Effector CD4-positive, alpha-beta T cell (primary cell): ENCODE measurements around the gene EVI2B.
"Not testable (repeated sequence)": the region's sequence is repeated elsewhere in the genome, so short reads cannot be mapped to it uniquely, and the experiment has no call there.

ENCODE experiments used
- DNase-seq: peaks from one replicate; pipeline ENCODE4 v3.0.0-alpha.2; 2020

Gene EVI2B

DNA sequence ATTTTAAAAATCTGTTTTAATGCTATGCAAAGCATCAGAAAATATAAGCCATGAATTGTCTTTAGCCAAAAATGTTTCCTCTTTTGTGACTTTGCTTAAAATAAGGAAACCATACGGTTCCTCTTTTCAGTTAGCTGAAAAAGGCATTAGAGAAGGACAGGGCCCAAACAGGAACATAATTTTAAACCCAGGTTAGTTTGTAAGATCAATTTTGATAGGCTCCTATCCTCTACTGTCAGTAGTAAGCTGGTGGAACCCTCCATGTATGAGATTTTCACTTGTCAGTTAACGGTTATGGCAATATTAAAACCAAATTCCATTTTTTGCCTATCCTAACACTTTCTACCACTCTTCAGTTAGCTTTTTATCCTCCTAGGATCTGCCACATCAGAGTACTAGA lies 4.3 kb downstream of the EVI2B start:
- no peak for DNase-seq

DNA sequence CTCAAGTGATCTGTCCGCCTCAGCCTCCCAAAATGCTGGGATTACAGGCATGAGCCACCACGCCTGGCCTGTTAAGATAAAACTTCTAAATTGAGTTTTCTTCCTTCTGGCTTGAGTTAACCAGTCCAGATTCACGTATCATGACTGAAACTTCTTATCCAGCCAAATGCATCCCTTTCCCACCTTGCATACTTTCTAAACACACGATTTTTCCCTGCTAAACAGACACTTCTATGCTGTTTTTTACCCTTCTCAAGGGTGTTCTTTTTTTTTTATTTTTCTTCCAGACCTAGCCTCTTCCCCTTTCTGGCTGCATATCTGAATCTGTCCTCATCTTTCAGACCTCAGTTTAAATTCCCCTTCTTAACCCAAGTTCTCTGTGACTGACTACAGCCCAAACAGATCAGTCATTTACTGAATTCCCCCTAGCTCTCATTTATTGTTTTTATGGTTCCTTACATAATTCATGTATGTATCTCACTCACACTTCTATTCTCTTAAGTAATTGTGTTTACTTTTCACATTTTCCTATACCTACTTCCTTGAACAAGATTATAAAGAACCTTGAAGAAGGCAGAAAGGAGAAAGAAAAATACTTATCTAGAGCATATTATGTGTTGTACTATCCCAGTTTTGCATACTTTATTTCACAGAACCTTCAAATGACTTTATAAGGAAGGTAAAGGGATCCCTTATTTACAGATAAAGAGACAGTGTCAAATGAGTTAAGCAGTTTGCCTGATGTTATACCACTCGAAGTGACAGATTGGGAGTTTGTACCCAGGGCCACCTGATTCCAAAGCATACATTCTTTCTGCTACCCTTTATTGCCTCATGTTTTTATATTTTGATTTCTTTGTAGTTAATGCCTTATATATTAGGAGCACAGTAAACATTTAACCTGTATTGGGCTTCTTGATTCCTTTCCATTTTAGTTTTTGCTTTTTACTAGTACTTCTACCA lies 5.2 kb downstream of the EVI2B start:
- no peak for DNase-seq

DNA sequence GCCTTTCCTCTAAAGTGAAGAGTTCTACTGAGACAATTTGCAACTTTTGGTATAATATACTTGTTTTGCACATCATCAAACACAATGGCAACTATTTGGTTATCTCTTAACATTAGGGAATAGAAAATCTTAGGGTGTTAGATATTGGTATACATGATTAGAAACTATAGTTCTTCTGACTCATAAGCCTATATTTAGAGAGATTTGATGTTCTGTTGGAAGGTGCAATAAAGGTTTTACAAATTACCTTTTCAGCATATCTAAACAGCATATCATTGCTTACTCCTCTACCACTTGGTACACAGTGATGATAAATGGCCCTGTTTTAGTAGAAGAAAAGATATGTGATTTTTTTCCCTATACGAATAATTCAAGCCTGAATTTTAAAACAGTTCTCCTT lies 6.2 kb downstream of the EVI2B start:
- no peak for DNase-seq

DNA sequence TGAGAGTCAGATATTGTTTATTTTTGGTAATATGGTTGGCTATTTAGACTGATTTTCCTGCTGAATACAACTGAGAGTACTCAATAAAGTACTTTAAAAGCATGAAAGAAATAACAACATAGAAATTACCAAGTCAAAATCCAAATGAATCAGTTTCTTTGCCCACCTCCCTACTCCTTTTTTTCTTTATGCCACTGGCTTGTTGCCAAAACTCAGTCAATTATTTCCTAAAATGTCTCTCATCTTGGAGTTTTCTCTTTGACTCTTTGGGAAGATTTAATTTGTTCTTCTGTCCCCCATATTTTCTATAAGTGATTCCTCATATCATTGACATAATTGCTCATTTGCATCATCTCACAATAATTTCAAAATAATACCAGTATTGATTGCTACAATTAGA lies 14.2 kb downstream of the EVI2B start:
- no peak for DNase-seq

DNA sequence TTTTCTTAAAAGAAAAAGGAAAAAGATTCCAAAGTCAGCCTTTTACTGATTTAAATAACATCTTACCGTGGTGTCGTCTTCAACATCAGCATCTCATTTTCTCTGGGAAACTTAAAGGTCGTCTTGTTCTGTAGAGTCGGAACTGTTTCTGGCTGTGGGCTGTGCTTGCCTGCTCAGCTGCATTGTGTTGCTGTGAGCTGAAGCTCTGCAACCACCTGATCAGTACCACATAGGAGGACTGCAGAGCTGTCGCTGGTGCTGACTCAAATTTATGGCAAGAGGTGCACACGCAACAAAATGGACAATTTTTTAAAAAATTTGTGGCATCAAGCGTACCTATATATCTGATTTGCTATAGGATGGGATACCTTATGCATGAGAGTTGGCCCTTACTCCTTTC lies 16.8 kb downstream of the EVI2B start, which contains the start of gene OMG:
Gene OMG (minus strand): TSS at position 150 of the 400 bp plus-strand sequence. CDS start 908 bp downstream, outside the sequence.
- DNase-seq: no peak

DNA sequence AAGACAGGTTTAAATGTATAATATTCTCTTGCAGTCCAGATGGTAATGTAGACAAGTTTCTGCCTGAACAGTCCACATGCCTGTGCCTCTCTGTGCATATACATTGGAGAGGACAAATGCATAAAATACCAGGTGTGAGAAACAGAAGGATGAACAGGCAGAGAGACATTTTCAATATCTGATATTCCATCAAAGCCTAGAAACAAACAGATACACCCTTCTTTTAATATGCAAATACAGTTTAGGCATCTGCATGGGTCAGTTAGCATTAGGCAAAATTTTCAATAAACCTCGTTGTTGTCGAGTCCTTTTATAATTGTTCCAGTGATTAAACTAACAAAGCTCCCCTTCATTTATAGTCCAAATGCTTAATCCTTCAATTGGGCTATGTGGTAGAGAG lies 17.7 kb downstream of the EVI2B start:
- DNase-seq: no peak

DNA sequence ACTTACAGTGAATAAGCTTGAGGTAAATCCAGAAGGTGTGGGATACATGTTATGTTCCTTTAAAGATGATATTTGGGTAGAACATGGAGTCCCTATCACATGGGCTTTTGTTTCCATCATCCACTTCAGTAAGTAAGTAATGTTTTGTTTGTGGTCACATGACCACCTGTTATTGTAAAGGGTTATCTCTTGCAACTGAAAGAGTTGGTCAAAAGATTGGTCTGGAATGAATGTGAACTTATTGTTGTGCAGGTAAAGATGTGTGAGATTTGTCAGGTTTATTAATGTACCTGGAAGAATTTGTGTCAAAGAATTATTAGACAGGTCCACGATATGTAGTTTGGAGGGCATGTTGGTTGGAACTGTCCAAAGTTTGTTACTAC lies 18.4 kb downstream of the EVI2B start:
- no peak for DNase-seq

DNA sequence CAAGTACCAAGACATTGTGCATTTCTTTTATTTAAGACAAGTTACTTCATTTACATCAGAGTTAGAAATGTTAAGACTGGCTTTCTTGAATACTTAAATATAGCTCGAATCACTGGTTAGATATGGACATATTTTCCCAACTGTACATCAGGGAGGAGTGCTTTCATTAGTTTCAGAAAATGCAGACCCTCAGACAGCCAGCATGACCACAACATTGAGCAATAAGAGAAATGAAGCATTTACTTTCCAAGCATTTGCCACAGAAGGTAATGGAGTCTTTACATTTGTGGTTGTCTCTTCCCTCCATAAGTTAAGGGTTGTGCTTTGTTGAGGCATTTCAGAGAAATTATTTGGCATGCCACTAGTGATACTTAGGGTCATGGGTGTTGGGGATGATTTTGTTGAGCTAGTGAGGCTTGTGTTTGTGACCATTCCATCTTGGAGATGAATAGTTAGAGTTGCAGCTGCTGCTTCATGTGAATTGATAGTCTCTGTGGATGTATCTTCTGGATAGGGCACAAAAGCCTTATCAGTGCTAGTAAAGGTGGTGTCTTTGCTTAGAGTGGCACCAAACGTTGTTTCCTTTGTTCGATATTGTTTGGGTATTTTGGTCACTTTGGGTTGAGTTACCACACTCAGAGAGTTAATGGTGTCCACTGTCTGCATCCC lies 18.9 kb downstream of the EVI2B start:
- no peak for DNase-seq

DNA sequence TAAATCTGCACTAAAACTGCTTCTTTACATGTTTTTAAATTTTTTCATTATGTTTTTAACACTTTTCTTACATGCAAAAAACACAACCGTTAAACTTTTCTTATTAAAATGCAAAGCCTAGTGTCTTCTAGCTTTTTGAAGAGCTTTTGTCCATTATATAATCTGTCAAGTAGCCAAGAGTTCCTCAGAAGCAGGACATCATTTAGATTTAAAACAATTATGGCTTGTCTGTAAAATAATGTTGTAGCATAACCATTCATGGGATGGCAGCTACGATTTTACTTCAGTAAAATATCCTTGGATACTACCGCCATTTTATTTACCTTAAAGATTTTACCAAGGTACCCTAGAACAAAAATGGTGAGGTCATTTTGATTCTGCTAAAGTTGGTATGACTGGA lies 19.6 kb downstream of the EVI2B start:
- DNase-seq: no peak

DNA sequence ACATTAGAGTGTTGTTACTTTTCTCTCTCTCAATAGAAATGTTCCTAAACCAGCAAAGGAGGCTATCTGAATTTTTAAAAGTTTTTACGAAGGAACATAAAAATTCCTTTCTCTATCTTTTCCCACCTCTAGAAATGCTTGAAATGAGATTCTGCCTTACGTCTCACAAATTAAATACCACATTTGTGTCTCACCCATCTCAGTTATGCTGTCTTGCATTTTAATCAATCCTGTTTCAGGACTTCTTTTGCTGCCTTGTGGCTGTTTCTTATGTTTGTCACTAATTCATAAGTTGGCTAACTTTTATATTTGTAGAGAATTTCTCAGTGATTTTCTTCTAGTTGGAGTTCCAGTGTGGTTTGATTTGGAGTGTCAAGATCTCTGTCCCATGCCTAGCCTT lies 20.3 kb downstream of the EVI2B start:
- DNase-seq: no peak

DNA sequence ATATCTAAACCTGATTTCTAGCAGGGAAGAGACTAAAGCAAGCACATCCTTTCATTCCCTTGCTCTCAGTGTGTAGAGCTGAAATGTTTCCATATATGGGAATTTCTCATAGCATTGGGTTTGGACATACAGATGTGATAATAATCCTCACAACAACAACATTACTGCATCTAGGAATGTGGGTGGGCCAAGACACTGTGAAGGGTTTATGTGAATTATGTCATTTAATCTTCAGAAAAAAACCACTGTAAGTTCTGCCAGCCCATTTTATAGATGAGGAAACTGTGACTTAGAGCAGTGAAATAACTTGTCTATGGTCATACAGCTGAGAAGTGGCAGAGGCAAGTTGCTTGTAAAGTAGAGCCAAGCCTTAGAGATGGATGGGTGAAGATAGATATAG lies 22.0 kb downstream of the EVI2B start:
- no peak for DNase-seq

DNA sequence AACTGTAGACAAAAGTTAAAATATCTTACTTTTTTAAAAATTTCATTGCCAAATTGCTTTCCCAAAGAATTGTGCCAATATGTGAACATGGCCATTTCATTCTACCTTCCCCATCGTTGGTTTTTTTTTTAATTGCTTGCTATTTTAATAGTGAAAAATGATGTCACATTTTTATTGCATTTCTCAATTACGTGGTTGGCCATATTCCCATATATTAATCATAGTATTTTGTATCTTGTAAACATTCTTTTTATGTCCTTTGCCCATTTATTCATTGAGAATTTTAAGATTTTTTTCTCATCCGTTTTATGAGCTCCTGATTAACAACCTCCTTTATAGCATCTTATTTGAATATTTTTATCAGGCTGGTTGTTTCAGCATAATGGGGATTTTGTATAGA lies 24.1 kb downstream of the EVI2B start:
- DNase-seq: no peak

DNA sequence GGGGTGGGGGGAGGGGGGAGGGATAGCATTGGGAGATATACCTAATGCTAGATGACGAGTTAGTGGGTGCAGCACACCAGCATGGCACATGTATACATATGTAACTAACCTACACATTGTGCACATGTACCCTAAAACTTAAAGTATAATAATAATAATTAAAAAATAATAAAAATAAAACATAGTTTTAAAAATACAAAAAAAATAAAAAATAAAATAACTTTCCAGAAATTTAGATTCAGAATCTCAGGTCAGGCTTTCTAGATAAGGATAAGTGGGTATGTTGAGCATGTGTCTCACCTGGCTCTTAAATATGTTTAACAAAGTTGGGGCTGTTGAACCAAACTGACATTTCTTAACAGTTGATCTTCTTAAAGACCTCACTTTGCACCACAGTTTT lies 25.9 kb downstream of the EVI2B start:
- DNase-seq: not testable (repeated sequence)

DNA sequence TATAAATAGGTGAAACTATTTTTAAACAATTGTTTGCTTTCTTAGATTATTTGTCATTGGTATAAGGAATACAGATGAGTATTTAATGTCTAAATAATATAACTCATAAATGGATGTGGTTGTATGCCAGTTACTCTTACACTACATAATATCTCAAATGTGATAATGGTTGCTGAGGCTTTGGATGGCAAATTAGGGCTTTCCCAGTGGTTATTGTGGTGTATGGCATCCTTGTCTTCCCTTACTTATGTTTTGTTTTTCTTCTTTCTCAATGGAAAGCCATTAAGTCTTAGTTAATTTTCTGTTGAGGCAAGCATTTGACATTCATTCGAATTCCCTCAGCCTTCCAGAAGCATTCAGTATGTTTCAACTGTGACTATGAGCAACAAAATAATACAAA lies 27.3 kb downstream of the EVI2B start:
- DNase-seq: no peak

DNA sequence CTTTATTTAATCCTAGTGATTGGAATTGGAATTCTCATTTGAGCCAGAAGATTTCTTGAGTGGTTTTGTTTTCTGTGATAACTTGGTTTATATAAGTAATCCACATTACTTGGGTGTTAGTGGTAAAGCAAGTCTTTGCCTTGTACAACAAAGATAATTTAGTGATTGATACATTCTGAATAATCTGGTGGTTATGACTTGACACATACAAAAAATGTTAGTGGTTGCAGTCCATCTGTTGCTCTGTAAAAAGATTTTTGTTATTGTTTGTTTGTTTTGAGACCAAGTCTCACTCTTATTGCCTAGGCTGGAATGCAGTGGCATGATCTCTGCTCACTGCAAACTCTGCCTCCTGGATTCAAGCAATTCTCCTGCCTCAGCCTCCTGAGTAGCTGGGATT lies 30.0 kb downstream of the EVI2B start:
- no peak for DNase-seq

DNA sequence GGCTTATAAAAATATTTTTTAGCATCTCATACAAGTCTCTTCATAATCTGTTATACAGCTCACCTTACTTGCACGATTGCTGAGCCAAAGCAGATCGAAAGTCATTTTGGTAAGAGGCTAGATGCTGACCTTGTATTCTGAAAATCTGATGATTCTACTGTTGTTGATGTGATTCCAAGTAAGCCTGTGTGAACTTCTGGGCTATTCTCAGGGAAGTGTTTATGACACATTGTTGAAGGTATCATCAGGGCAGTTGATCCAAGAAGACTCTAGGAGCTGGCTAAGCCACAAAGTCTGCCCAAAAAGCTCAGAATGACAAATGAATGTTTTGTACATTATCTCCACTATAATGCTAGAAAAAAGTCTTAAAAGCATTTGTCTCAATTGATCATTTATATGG lies 32.8 kb downstream of the EVI2B start:
- DNase-seq: no peak

DNA sequence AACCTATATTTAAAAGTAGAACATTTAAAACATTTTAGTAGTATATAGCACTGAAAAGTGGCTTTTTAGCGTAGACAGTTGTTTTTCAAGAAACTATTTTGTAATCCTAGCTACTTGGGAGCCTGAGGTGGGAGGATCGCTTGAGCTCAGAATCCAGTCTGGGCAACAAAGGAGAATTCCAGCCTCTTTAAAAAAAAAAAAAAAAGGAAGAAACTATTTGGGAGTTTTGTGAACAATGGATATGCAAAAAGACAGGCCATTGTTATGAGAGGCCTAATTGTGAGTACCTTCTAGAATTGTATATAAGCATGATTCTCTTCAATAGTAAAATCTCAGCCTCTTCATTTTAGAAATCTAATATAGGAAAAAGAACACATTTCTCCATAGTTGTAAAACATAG lies 34.5 kb downstream of the EVI2B start:
- no peak for DNase-seq

DNA sequence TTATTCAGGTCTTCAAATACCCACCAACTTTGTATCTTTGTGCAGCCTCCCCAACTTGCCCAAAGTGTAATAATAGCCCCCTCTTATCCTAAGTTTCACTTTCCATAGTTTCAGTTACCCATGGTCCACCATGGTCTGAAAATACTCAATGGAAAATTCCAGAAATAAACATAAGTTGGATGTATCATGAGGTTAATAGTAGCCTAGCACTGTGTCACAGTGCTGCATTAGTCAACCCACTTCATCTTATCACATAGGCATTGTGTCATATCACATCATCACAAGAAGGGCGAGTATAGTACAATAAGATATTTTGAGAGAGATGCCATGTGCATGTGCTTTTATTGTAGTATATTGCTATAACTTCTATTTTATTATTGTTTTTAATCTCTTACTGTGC lies 38.7 kb downstream of the EVI2B start:
- DNase-seq: no peak

DNA sequence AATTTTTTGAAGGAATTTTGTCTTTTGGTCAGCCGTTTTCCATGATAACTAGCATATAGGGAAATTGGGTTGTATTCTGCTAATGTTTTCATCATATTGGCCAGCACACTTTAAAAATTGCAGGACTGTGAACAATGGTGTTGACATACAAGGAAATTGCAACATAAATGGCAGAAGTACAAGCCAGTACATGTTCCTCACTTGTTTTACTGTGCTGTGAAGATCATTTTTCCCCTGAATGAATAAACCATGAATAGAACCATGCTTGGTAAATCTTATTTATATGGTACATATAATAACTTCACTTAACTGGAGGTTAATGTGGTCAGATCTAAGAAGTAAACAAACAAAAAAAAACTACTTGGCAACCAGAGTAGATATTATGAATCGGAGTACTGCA lies 39.6 kb downstream of the EVI2B start:
- DNase-seq: no peak

DNA sequence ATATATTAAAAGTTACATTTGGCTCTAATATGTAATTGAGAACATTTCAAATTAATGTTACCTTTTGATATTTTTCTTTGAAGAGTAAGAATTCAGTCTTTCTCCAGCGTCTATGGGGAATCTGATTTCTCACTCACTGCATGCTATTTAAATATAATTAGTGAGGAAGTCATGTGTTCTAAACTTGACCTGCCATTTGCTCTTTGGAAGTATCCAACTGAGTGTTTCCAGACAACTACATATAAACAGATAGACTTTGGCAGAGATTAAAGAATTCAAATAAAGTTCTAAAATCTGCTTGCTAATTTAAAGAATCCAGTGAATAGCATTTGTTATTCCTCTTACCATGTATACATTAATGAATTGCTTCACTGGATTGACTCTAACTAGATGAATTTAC lies 40.3 kb downstream of the EVI2B start:
- no peak for DNase-seq

DNA sequence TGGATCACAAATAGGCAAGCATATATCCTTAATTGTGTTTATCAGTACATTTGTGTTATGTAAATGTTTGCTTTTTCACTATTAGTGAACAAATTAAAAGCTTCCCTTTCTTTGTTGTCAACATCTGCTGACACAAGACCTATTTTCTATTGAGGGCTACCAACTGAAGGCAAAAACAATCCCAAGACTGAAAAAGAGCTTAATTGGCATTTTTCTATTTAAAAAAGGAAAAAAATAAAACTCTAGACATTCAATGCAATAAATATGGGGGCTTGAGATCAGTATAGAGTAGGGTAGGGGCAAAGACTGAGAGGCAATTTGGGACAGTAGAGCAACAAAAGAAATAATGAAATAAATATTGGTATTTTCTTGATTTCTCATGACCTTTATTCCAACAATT lies 41.1 kb downstream of the EVI2B start:
- DNase-seq: no peak

DNA sequence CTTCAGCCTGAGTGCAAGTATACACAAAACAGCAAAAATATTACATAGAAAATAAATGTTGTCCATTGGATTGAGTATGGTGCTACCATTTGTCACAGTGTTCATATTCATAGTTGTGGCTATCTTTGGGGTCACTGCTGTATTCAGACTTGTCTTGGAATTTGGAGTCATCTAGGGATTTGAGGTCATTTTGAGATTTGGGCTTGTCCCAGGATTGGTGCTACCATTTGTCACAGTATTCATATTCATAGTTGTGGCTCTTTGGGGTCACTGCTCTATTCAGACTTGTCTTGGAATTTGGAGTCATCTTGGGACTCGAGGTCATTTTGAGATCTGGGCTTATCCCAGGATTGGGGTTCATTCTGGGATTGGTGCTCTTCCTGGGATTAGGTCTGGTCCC lies 41.6 kb downstream of the EVI2B start:
- no peak for DNase-seq

DNA sequence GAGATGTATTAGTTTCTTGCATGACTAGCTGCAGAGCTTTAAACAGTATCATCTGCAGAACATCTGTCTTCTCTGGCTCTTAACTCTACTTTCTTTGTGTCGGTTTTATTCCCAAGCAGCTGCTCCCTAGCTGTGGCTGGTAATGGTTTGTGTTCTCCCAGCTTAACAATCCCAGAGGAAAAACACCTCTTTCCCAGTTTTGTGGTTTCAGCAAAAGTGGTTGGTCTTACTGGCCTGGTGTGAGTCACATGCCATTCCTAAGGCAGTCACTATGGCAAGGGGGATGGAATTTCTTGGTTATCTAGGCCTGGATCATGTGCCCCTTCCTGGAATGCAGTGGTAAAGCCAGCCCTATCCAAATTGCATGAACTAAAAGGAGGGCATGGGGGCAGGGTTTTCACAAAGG lies 44.3 kb downstream of the EVI2B start:
- DNase-seq: no peak

DNA sequence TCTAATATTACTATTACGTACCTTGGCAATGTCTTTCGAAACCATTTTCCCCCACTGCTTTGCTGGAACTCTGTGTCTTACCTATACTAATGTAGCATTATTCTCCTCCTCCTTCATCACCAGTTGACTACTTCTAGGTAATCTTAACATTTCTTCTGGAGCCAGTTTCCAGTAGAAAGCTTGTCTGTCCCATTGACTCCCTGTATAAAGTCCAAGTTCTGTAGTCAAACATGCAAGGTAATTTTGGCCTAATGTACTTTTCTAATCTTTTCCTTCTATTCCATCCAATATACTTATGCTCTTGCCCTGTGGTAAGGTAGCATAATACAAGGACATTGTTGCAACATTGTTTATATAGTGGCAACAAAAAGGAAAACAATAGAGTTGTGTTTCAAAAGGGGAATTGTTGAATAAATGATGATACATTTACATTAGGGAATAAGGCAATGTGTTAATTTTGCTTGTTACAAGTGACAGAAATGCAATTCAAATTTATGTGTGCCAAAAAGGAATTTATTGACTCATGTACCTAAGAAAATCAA lies 44.7 kb downstream of the EVI2B start:
- DNase-seq: no peak
